A549 (cell line): Measurements from ENCODE around the gene FAM174C. TPM values are rescaled to one million over a fixed set of nuclear protein-coding genes. Genes with fewer than 3 reads are reported as not detected.

Source experiments
- ATAC-seq, 2 experiments: fragments of 200-7000 bp in 1 of 2; fragments of >200 bp in 1 of 2; cut with Nextera tagmentation in 1 of 2; cut with Tn5 transposase in 1 of 2; 3 replicates each; pipeline versions ENCODE4 v1.8.0 to v1.9.1; 2018 to 2020; ENCODE audit warnings: mild to moderate bottlenecking in 1 of 2, moderate library complexity in 1 of 2
- CTCF ChIA-PET: fragments of 300-600 bp; sonication (Branson Sonifier 250); formaldehyde crosslinking; extraction: SDS; loops from one replicate; lab custom pipeline; 2021; ENCODE audit warnings: antibody characterized with exemption, inconsistent platforms; lab: Yijun Ruan, JAX
- POLR2A ChIA-PET: fragments of 350-600 bp; formaldehyde crosslinking; extraction: SDS; loops from one replicate; lab custom pipeline; 2021; ENCODE audit warnings: antibody characterized with exemption, inconsistent platforms; lab: Yijun Ruan, JAX
- DNase-seq, 2 experiments: peaks; one replicate each; pipeline versions ENCODE4 v3.0.0 to v3.0.0-alpha.2; 2011 to 2016; ENCODE audit warnings: low read depth in 1 of 2, low spot score in 1 of 2
- FAIRE-seq: peaks from 2 replicates; lab custom pipeline; 2011; peaks lifted over from hg19 to GRCh38; lab: Jason Lieb, UNC
- H3K27ac ChIP-seq, 2 experiments: fragments of >200 bp; sonication (Bioruptor Twin); formaldehyde crosslinking; 3 replicates each; pipeline ENCODE4 v1.5.1; 2016 to 2017
- H3K4me1 ChIP-seq: fragments of >200 bp; sonication (Bioruptor Twin); formaldehyde crosslinking; 3 replicates; pipeline ENCODE4 v1.6.1; 2016
- H3K4me2 ChIP-seq: fragments of >200 bp; sonication (Bioruptor Twin); formaldehyde crosslinking; 3 replicates; pipeline ENCODE4 v1.6.1; 2016
- H3K4me3 ChIP-seq: fragments of >200 bp; sonication (Bioruptor Twin); formaldehyde crosslinking; 3 replicates; pipeline ENCODE4 v1.5.1; 2016
- H3K9me3 ChIP-seq: fragments of >200 bp; sonication (Bioruptor Twin); formaldehyde crosslinking; 3 replicates; pipeline ENCODE4 v1.6.1; 2016
- CHD2 ChIP-seq: fragments of 150-350 bp; IDR thresholded peaks from 2 replicates; pipeline ENCODE4 v1.6.1; 2014; ENCODE audit warnings: low read length; ENCODE audit not compliant: partially characterized antibody
- EHMT2 ChIP-seq: fragments of 200-600 bp; sonication (generic); IDR thresholded peaks from 2 replicates; pipeline ENCODE4 v1.6.1; 2016; ENCODE audit warnings: antibody characterized with exemption, low read depth, mild to moderate bottlenecking, moderate library complexity
- ESRRA ChIP-seq: fragments of 150-350 bp; IDR thresholded peaks from 2 replicates; pipeline ENCODE4 v1.6.1; 2014; ENCODE audit warnings: mild to moderate bottlenecking, low read length, borderline replicate concordance
- FOSL2 ChIP-seq, 2 experiments: fragments of 450-650 bp in 1 of 2; fragments of >200 bp in 1 of 2; sonication (Bioruptor Twin) in 1 of 2; formaldehyde crosslinking; IDR thresholded peaks; 2 replicates each; pipeline versions ENCODE4 v1.5.0 to v1.6.1; 2016 to 2020; ENCODE audit warnings: mild to moderate bottlenecking in 1 of 2, moderate library complexity in 1 of 2
- HEYL ChIP-seq: fragments of 250-450 bp; sonication (Bioruptor Pico); IDR thresholded peaks from 2 replicates; pipeline ENCODE4 v1.8.0; 2021; ENCODE audit warnings: mild to moderate bottlenecking, moderate library complexity
- HOXB13 ChIP-seq: fragments of 250-450 bp; sonication (Bioruptor Pico); IDR thresholded peaks from 2 replicates; pipeline ENCODE4 v1.5.0; 2020; ENCODE audit warnings: low read depth, mild to moderate bottlenecking, moderate library complexity
- JUN ChIP-seq, 2 experiments: fragments of >200 bp; sonication (Bioruptor Twin); formaldehyde crosslinking; IDR thresholded peaks; 2 replicates in 1 of 2; 3 replicates in 1 of 2; pipeline ENCODE4 v1.6.1; 2016 to 2017
- KDM1A ChIP-seq: fragments of 200-600 bp; sonication (generic); IDR thresholded peaks from 2 replicates; pipeline ENCODE4 v1.6.1; 2016; ENCODE audit warnings: low read depth, mild to moderate bottlenecking
- MAFK ChIP-seq: fragments of 450-650 bp; IDR thresholded peaks from 2 replicates; pipeline ENCODE4 v1.6.1; 2014; ENCODE audit not compliant: partially characterized antibody
- POLR2AphosphoS2 ChIP-seq: conservative IDR thresholded peaks from 2 replicates; pipeline ENCODE4 v1.6.1; 2012; ENCODE audit warnings: low read length, improper control_type of control experiment, inconsistent platforms
- RAD21 ChIP-seq, 2 experiments: fragments of >200 bp in 1 of 2; sonication (Bioruptor Twin) in 1 of 2; formaldehyde crosslinking in 1 of 2; IDR thresholded peaks in 1 of 2; conservative IDR thresholded peaks in 1 of 2; 2 replicates in 1 of 2; 3 replicates in 1 of 2; pipeline ENCODE4 v1.6.1; 2012 to 2018; ENCODE audit warnings: inconsistent platforms in 1 of 2
- RNF2 ChIP-seq: fragments of 200-600 bp; sonication (generic); IDR thresholded peaks from 2 replicates; pipeline ENCODE4 v1.6.1; 2016; ENCODE audit warnings: low read depth, mild to moderate bottlenecking, antibody characterized with exemption, moderate library complexity, borderline replicate concordance
- TFCP2L1 ChIP-seq: fragments of 250-450 bp; sonication (Bioruptor Pico); IDR thresholded peaks from 2 replicates; pipeline ENCODE4 v1.5.0; 2021; ENCODE audit warnings: mild to moderate bottlenecking
- ZC3H11A ChIP-seq: fragments of 450-650 bp; IDR thresholded peaks from 2 replicates; pipeline ENCODE4 v1.6.1; 2014; ENCODE audit warnings: antibody characterized with exemption, mild to moderate bottlenecking
- ZSCAN20 ChIP-seq: fragments of 250-450 bp; sonication (Bioruptor Pico); IDR thresholded peaks from 2 replicates; pipeline ENCODE4 v1.8.0; 2022; ENCODE audit warnings: mild to moderate bottlenecking, moderate library complexity
- WGBS: methylation state at CpG from one replicate; pipeline ENCODE4 v1.1.6; 2017; ENCODE audit errors: missing lambda C conversion rate; 5-methylcytosine and 5-hydroxymethylcytosine counted together
- polyA plus RNA-seq, 4 experiments: library from polyadenylated mRNA; depleted of rRNA in 3 of 4; stranded (reverse); fragments of >200 nt; fragmentation: RNase III in 1 of 4; extraction: RNeasy Plus Mini Kit Qiagen cat#74134 plus additional on column Dnase treatment in 1 of 4; gene quantifications; 2 replicates in 3 of 4; 3 replicates in 1 of 4; pipeline ENCODE4 v1.2.3, GENCODE V29; 2011 to 2017
- TF ChIP-seq, protein P1 (sequence below): IDR thresholded peaks from 2 replicates; pipeline ENCODE4 v1.6.1; 2012

FAM174C gene
- polyA plus RNA-seq, 2 of the 4 experiments (the other 2 are of a cell fraction), result 24.8 to 37.1 TPM

DNA sequence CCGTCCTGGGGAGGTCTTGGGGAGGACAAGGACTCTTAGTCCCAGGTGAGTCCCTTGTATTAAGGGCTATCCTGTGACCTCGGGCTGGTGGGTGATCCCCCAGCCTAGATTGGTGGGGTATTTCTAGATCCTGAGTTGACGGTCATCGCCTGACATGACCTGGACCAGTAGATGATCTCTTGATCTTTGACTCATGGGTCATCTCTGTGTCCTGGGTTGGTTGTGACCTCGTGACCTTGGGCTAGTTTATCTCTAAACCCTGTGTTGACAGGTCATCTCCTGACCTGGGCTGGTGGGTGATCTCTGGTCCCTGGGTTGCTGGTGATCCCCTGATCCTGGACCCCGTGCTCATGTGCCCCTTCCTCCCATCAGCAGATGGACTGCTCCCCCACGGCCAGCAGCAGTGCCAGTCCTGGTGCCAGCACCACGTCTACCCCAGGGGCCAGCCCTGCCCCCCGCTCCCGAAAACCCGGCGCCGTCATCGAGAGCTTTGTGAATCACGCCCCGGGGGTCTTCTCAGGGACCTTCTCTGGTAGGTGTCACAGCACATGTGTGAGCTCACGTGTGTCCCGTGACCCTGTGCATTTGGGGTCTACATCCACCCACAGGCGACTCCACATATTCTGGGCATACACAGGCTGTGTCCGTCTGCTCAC, 20.7 kb upstream of the FAM174C start:
- no peaks in the 10 kb centered on the region for H3K9me3 ChIP-seq
- H3K4me2 ChIP-seq, result peak overlapping the region; percentile 100
- H3K4me3 ChIP-seq, result peak overlapping the region; percentile 97
- no peak for ATAC-seq
- 77% methylated on average over 7 of the region's 20 CpGs for WGBS
- peaks cover 61% of the 10 kb centered on the region for H3K4me1 ChIP-seq
- TF ChIP-seq ZSCAN20 (no peak), TFCP2L1 (no peak), POLR2AphosphoS2 (peak; percentile 61; the same call in 1 of the 2 replicates), HOXB13 (CRISPR knock-in tag) (no peak), ZC3H11A (no peak), ESRRA (0 out of 2 replicates have a peak, but pooled peaks have one; percentile 25), KDM1A (no peak), HEYL (CRISPR knock-in tag) (no peak)
- FAIRE-seq, result no peak
- DNase-seq, result no peak
- ChIA-PET POLR2A (interaction anchor here (2.2 to 5.0 kb wide), 2 partner anchors 11 to 15 kb away, joined by 32 to 62 read pairs; partner anchors contain the start of gene CIRBP), CTCF (interaction anchor here (2.4 to 18.7 kb wide), 3 partner anchors 11 to 34 kb away, joined by 10 to 500 read pairs (median 107); partner anchors contain the start of genes ATP5F1D and CIRBP)
- peak overlapping the region; percentile 100 for H3K27ac ChIP-seq

DNA sequence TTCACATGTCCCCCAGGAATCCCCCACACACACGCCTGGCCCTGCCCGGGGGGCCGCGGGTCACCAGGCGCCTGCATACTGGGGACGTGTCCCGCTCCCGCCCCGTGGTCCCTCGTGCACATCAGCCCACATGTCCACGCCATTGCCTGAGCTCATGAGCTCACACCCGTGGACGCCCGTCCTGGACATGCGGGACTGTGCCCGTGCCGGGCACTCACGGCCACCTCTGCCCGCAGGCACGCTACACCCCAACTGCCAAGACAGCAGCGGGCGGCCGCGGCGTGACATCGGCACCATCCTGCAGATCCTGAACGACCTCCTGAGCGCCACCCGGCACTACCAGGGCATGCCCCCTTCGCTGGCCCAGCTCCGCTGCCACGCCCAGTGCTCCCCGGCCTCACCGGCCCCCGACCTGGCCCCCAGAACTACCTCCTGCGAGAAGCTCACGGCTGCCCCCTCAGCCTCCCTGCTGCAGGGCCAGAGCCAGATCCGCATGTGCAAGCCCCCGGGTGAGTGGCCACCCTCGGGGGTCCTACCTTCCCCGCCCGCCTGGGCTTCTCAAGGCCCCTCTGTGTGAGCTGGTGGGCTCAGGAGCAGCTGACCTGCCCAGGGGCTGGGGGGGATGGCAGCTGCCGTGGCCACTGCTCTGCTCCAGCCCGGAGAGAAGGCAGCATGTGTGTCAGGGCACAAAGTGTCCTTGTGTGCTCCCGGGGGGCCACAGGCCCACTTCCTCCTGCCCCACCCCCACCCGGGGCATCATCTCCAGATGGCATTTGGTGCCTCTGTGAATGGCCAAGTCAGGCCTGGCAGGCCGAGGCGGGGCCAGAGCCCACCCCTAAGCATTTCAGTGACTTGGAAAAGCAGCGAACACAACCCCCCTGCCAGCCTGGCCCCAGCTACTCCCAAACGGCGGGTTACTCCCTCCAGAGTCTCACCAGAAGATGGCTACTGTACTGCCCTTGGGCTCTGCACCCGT, 19.9 kb upstream of the FAM174C start:
- DNase-seq (no peak), FAIRE-seq (no peak), ATAC-seq (no peak)
- Histone ChIP-seq H3K27ac (peak overlapping the region; percentile 100), H3K4me1 (peaks cover 69% of the 10 kb centered on the region), H3K4me2 (peak overlapping the region; percentile 100), H3K4me3 (peak overlapping the region; percentile 97; the same call in 1 of the 3 replicates), H3K9me3 (no peaks in the 10 kb centered on the region)
- 77% methylated on average over 7 of the region's 52 CpGs for WGBS
- TF ChIP-seq FOSL2 (IDR thresholded peaks at IDR 0.05), result no peak
- no peak for TF ChIP-seq FOSL2 (CRISPR knock-in tag; IDR thresholded peaks at IDR 0.05)
- peak in 1 of 2 experiments; percentile 19; a peak in 1 of 5 replicates for TF ChIP-seq JUN (IDR thresholded peaks at IDR 0.05)
- TF ChIP-seq CHD2, result no peak
- CTCF ChIA-PET, result interaction anchor here (1.0 to 18.7 kb wide), 4 partner anchors 12 to 147 kb away, joined by 3 to 500 read pairs (median 58); partner anchors contain the start of genes ATP5F1D and CIRBP
- POLR2A ChIA-PET, result interaction anchor here (5.0 kb wide), 1 partner anchor 14 kb away, joined by 62 read pairs; the partner anchor contains the start of gene CIRBP

DNA sequence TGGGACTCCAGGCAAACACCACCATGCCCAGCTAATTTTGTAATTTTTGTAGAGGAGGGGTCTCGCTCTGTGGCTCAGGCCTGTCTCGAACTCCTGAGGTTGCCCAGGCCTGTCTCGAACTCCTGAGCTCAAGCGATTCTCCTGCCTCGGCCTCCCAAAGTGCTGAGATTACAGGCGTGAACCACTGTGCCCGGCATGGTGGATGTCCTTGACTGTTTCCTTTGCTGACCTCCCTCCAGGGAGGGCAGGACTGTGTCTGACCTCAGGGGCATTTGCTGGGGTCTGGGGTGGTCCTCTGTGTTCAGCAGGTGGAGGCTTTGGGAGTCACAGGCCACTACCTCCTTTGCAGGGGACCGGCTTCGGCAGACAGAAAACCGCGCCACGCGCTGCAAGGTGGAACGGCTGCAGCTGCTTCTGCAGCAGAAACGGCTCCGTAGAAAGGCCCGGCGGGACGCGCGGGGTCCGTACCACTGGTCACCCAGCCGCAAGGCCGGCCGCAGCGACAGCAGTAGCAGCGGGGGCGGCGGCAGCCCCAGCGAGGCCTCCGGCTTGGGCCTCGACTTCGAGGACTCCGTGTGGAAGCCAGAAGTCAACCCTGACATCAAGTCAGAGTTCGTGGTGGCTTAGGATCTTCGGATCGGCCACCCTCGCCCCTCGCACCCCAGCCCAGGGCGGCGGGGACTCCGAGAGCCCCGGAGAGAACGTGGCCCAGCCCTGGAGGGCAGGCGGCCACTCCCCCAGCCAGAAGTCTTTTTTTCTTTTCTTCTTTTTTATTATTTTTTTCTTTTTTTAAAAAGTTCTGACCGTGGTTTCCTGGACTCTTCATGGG, 18.5 kb upstream of the FAM174C start:
- no peak for FAIRE-seq
- no peak for ATAC-seq
- peak overlapping the region; percentile 100 for H3K4me2 ChIP-seq
- TF ChIP-seq RNF2, result no peak
- peak in 1 of 2 experiments; percentile 32; a peak in 2 of 5 replicates for TF ChIP-seq JUN (IDR thresholded peaks at IDR 0.05)
- no peak for TF ChIP-seq RAD21 (conservative IDR thresholded peaks at IDR 0.05 in 1 of 2, IDR thresholded peaks at IDR 0.05 in 1 of 2)
- TF ChIP-seq MAFK, result no peak
- TF ChIP-seq, protein P1, sequence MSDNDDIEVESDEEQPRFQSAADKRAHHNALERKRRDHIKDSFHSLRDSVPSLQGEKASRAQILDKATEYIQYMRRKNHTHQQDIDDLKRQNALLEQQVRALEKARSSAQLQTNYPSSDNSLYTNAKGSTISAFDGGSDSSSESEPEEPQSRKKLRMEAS, result 0 out of 2 replicates have a peak, but pooled peaks have one; percentile 26
- no peak for TF ChIP-seq EHMT2
- TF ChIP-seq, all 56 proteins: peak for 2
- H3K4me1 ChIP-seq, result peaks cover 70% of the 10 kb centered on the region
- ChIA-PET CTCF (interaction anchor here (2.4 to 18.7 kb wide), 3 partner anchors 11 to 36 kb away, joined by 10 to 500 read pairs (median 107); partner anchors contain the start of genes ATP5F1D and CIRBP), POLR2A (interaction anchor here (5.0 kb wide), 1 partner anchor 12 kb away, joined by 62 read pairs; the partner anchor contains the start of gene CIRBP)
- H3K9me3 ChIP-seq, result no peaks in the 10 kb centered on the region
- WGBS, result 69% methylated on average over 21 of the region's 46 CpGs
- no peak for DNase-seq
- no peak overlapping the region for H3K4me3 ChIP-seq
- H3K27ac ChIP-seq, result peak overlapping the region; percentile 98 to 99; a peak in 5 of 6 replicates
